LNCAP (cell line): ENCODE data around the gene LYRM1.

Source experiments
- TF ChIP-seq, protein P1 (sequence below): fragments of 450-650 bp; IDR thresholded peaks from 2 replicates; pipeline ENCODE4 v1.5.1; 2017; ENCODE audit warnings: mild to moderate bottlenecking

Gene LYRM1

DNA sequence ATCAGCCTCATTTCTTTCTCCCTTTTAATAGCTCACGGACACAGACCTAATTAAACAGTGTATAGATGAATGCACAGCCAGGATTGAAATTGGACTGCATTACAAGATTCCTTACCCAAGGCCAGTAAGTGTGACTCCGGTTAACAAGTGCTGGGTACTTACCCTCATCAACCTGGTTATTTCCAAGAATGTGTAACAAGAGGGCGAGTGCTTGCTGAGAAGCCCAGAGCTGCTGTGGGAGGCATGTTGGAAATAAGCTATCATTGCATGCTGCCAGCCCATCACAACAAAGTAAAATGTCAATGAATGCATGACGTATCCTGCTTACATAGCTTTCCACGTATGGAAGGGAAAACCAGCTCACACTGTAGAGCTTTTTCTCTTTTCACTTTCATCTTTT is 19.5 kb downstream of the LYRM1 start:
- TF ChIP-seq, protein P1, sequence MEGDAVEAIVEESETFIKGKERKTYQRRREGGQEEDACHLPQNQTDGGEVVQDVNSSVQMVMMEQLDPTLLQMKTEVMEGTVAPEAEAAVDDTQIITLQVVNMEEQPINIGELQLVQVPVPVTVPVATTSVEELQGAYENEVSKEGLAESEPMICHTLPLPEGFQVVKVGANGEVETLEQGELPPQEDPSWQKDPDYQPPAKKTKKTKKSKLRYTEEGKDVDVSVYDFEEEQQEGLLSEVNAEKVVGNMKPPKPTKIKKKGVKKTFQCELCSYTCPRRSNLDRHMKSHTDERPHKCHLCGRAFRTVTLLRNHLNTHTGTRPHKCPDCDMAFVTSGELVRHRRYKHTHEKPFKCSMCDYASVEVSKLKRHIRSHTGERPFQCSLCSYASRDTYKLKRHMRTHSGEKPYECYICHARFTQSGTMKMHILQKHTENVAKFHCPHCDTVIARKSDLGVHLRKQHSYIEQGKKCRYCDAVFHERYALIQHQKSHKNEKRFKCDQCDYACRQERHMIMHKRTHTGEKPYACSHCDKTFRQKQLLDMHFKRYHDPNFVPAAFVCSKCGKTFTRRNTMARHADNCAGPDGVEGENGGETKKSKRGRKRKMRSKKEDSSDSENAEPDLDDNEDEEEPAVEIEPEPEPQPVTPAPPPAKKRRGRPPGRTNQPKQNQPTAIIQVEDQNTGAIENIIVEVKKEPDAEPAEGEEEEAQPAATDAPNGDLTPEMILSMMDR: no peak

DNA sequence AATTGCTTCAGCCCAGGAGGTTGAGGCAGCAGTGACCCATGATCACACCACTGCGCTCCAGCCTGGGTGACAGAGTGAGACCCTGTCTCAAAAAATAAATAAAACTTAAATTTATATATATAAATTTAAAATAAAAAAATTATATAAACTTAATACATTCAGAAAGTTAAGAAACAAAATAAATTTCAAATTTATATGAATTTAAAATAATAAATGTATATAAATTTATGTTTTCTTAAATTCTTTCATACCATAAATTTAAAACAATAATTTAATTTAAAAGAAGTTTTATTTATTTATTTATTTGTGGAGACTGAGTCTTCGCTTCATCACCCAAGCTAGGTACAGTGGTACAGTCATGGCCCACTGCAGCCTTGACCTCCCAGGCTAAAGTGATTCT is 20.2 kb downstream of the LYRM1 start:
- TF ChIP-seq, protein P1: no peak

DNA sequence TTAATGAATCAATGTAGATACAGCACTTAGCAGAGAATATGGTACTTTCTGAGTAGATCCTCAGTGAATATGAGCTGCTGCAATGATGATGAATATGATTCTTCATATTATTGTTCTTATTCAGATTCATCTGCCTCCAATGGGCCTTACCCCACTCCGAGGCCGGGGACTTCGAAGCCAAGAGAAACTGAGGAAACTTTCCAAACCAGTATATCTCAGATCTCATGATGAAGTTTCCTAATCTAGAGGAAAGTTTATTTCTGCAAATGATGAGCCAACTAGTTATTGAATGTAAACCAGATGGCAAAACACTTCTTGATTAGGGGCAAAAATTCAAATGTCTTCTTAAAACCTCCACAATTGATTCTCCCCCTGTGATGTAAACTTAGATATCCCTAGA is 23.3 kb downstream of the LYRM1 start:
- TF ChIP-seq, protein P1: no peak

DNA sequence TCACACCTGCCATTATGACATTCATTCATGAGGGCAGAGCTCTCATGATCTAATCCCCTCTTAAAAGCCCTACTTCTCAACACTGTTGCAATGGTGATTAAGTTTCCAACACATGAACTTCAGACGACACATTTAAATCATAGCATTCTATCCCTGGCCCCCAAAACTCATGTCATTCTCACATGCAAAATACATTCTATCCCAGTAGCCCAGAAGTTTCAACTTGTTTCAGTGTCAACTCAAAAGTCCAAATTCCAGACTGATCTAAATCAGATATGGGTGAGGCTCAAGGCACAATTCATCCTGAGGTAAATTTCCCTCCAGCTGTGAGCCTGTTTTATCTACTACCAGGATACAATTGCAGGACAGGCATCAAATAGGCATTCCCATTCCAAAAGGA is 25.2 kb downstream of the LYRM1 start:
- TF ChIP-seq, protein P1: no peak

DNA sequence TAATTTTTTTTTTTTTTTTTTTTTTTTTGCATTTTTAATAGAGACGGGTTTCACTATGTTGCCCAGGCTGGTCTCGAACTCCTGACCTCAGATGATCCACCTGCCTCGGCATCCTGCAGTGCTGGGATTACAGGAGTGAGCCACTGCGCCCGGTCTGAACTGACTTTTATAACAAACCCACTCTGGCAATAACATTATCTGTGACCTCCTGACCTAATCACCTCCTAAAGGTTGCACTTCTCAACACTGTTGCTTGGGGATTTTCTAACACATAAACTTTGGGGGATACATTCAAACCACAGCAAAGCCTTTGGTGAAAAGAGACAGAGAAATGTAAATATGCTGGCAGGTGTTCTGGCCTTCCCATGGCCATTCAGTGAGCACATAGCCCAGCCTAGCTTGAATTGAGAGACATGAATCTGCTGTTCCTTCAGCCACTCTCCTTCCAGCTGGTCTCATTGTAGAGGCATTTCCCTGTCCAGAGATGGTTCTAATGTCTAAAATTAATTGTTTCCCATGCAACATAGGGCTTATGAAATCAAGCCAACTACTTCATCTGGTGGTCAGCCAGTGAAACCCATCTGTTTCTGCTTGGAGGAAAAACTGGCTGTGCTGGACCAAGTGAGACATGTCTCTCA is 28.3 kb downstream of the LYRM1 start:
- TF ChIP-seq, protein P1: no peak

DNA sequence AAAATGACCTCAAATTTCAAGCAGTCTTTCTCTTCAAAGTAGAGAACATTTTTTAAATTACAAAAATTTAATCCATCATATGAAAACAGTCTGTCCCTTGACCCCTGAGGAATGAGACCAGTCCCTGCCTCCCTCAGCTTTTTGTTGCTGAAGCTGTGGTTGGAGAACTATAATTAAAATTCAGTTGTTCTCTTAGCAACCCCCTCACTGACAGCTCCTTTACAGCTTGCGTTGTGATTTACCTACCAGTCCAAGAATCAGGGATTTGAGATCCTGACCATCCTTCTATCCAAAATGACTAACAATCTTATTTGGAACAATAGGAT is 29.8 kb downstream of the LYRM1 start:
- TF ChIP-seq, protein P1: no peak

DNA sequence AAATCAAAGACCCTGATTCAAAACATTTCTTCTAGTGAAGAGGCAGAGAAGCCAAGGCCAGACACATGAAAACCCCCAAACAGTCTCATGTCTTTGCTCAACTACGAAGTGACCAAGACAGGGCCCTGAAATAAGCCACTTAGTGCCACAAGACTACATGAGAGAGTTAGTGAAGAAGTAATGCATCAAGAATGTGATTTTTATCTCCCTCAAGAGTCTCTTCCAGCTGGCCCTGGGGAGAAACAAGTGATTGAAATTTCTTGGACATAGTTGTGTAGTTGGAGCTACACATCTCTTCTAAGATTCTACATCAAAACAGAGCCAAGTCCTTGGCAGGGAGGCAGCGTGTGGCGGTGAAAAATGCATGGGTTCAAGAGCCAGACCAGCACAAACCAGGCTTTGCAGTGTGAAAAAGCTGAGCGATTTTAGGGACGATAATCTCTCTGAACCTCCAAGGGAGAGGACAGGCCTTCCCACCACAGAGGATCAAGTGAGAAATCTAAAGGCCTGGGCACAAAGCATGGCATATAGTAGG is 30.6 kb downstream of the LYRM1 start:
- TF ChIP-seq, protein P1: no peak

DNA sequence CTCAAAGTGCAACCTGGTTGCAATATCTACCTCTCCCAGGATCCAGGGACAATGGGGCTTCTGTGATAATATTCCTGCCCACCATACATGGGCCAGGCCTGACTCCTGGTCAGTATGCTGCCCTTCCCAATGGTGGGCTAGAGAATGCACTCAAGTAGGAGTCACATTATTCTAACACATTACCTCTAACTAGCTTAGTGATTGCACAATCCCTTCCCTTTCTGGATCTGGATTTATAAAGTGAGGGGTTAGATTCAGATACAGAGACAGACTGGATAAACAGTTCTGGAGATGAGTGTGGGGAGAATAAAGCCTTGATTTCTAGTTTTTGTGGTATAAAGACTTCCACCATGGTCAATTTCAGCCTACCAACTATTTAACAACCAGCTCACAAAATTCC is 33.0 kb downstream of the LYRM1 start:
- TF ChIP-seq, protein P1: no peak
